ENCODE data around the gene CLDN2.

- TF ChIP-seq SIN3A (IDR thresholded peaks at IDR 0.05; ENCODE audit: borderline replicate concordance, insufficient read depth, low read length) (no peak), POLR2AphosphoS5 (IDR thresholded peaks at IDR 0.05; ENCODE audit: low read depth, low read length) (no peak), TAF1 (IDR thresholded peaks at IDR 0.05; ENCODE audit: borderline replicate concordance, insufficient read depth, low read length) (no peak), REST (IDR thresholded peaks at IDR 0.05; ENCODE audit: insufficient read depth in 1 of 2, low read depth in 2 of 2, low read length in 2 of 2) (no peak), FOXP2 (optimal IDR thresholded peaks at IDR 0.05; ENCODE audit: borderline replicate concordance, extremely low read depth, extremely low read length, insufficient read depth) (no peak)
Measured at GRCh38 chrX:106903291-106903824, 16.8 kb upstream of the CLDN2 start, which contains the start of gene RIPPLY1.
